Subcutaneous adipose tissue (tissue), 4 donors: ENCODE results near the gene VSIG8. TPM values are rescaled to one million over a fixed set of nuclear protein-coding genes. Genes with fewer than 3 reads are reported as not detected.

Experiments
- total RNA-seq, 4 donors: library from RNA; depleted of rRNA; stranded (reverse); fragments of >200 nt; gene quantifications; one replicate each; pipeline ENCODE4 v1.1.0, GENCODE V29; 2016
- TF ChIP-seq, protein P1 (sequence below): fragments of 450-650 bp; IDR thresholded peaks from one replicate; pipeline ENCODE4 v1.5.1; 2016; ENCODE audit warnings: low read depth, mild to moderate bottlenecking, control low read depth, antibody characterized with exemption, moderate library complexity

VSIG8 gene
- total RNA-seq, 4 donors from 2014 or later, result not detected

GRCh38 chr1:159847231-159847630 lies 15.2 kb downstream of the VSIG8 start:
- TF ChIP-seq, protein P1, sequence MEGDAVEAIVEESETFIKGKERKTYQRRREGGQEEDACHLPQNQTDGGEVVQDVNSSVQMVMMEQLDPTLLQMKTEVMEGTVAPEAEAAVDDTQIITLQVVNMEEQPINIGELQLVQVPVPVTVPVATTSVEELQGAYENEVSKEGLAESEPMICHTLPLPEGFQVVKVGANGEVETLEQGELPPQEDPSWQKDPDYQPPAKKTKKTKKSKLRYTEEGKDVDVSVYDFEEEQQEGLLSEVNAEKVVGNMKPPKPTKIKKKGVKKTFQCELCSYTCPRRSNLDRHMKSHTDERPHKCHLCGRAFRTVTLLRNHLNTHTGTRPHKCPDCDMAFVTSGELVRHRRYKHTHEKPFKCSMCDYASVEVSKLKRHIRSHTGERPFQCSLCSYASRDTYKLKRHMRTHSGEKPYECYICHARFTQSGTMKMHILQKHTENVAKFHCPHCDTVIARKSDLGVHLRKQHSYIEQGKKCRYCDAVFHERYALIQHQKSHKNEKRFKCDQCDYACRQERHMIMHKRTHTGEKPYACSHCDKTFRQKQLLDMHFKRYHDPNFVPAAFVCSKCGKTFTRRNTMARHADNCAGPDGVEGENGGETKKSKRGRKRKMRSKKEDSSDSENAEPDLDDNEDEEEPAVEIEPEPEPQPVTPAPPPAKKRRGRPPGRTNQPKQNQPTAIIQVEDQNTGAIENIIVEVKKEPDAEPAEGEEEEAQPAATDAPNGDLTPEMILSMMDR, result no peak

DNA sequence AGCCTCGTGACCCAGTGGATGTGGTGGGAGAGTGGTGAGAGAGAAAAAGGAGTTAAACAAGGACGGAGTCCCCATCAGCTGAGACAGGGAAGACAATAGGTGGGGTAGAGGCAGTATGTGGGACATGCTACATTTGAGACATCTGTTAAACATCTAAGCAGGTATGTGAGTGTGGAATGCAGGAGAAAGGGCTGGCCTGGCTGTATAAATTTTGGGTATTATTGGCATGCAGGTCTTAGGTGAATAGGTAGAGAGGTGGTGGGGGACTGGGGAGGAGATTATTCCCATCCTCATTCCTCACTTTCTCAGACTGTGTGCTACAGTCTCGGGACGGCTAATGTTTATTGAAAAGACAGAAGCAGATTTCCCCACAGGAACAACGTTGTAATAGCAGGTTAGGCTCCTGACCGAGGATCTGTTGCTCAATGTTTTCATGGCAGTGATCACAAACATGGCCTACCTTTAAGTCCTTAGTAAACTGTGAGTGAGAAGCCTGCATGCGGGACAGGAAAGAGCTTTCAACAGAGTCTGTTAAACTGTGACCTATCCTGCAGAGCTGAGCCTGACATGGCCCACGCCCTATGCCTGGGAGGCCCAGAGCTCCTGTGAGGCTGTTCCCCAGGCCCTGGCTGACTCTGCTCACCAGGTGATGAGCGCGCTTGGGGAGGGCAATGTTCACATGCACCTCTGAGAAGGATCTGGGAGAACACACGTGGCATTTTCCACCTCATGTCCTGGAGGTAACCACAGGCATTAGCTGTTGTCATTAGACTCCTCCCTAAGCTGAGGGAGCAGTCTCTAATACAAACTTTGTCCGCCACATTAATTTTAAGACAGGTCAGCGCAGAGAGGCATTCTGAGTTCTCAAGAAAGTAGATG lies 16.5 kb downstream of the VSIG8 start:
- TF ChIP-seq, protein P1, result no peak

GRCh38 chr1:159843459-159843858 lies 19.0 kb downstream of the VSIG8 start:
- TF ChIP-seq, protein P1, result no peak

DNA sequence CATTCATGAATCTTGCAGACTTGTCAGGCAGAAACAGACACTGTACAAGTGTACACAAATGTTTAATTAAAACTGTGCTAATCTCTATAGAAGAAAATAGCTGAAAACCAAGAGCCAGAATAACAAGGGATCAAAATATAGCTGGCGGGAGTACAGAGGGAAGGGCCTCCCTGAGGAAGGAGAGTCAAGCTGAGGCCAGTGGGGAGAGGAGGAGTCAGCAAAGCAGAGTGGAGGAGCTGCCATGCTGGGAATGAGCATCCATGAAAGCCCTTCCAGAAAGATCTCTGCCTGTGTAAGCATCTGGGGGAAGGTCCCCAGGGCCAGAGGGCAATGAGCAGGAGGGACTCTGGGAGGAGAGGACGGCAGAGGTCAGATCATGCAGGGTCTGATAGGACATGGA lies 20.7 kb downstream of the VSIG8 start:
- TF ChIP-seq, protein P1, result no peak

DNA sequence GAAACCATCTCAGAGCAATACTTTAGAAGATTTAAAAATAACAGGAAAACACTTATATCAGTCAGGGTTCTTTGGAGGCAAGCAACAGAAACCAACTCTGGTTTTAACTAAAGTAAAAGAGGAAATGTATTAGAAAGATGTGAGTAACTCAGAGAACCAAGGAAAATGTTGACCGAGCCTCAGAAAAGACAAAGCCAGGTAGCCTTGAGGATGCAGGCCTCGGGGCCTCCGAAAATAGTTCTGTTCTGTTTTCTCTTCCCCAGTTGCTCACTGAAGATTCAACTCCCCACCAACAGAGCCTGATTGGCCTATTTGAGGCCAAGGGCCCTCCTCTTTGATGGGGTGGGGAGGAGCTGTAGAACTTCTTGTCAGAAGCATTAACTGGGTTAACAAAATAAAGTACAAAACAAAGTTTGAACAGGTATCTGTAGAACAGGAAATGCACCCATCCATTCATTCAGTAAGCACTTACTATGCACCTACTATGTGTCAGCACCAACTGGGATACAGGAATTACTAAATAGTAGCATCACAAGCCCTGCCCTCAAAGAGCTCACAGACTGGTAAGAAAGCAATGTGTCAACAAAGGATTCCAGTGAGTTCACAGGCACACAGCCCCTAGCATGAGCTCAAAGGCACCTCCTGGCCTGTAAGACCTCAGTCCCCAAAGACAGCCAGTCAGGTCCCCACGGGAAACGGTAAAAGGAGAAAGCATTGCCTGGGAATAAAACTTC lies 23.2 kb downstream of the VSIG8 start:
- TF ChIP-seq, protein P1, result no peak

GRCh38 chr1:159838715-159839114 lies 23.7 kb downstream of the VSIG8 start:
- TF ChIP-seq, protein P1, result no peak

DNA sequence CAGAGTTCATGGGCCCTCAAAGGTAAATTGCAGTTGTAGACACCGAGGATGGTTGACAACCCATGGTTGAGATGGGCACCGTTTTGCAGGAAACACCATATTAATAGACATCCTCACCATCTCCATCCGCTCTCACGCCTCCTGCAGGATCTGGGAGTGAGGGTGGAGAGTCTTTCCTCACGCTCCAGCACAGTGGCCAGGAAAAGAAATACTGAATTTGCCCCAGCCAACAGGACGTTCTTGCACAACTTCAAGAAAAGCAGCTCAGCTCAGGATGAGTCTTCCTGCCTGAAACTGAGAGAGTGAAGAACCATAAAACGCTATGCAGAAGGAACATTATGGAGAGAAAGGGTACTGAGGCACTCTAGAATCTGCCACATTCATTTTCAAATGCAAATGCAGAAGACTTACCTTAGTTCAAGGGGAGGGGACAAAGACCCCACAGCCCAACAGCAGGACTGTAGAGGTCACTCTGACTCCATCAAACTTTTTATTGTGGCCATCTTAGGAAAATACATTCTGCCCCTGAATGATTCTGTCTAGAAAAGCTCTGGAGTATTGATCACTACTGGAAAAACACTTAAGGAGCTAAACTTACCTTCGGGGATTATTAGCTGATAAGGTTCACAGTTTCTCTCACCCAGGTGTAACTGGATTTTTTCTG lies 26.5 kb downstream of the VSIG8 start:
- TF ChIP-seq, protein P1, result no peak
